CD4-positive, alpha-beta T cell treated with Interleukin-12 subunit alpha and Interleukin-12 subunit beta, for 1 hour (primary cell): ENCODE data around the gene EHD1.

Source experiments
- DNase-seq: peaks from one replicate; pipeline ENCODE4 v3.0.0-alpha.2; 2020

EHD1 gene

DNA sequence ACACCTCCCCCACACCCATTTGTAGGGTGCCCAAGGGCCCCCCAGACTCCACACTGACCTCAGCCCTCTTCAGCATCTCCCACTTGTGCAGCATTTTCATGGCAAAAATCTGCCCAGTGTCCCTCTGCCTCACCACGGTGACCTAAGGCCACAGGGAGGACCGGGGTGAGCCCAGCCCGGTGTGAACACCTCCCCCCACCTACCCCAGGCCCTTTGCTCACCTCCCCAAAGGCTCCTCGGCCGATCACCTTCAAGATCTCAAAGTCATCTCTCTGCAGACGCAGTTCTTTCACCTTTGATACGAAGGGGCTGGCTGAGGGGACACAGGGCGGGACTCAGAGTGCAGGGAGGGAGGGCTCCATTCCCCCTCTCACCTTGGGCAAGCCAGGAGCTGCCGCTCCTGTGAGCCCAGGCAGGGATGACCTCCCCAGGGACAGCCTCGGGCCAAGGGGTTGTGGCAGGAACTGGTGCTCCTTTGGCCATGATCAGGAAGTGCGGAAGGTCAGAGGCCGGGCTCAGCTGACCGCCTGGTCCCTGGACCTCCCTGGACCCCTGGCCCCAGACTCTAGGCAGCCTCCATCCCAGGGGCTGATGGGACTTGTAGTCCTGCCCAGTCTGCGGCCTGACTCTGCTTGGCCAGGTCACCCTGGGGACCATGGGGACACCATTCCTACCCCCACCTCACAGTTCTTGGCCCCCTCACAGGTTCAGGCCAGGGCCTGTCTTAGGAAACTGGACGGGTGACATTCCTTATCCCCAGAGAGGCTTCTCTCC, 36.6 kb downstream of the EHD1 start:
- DNase-seq = no peak

DNA sequence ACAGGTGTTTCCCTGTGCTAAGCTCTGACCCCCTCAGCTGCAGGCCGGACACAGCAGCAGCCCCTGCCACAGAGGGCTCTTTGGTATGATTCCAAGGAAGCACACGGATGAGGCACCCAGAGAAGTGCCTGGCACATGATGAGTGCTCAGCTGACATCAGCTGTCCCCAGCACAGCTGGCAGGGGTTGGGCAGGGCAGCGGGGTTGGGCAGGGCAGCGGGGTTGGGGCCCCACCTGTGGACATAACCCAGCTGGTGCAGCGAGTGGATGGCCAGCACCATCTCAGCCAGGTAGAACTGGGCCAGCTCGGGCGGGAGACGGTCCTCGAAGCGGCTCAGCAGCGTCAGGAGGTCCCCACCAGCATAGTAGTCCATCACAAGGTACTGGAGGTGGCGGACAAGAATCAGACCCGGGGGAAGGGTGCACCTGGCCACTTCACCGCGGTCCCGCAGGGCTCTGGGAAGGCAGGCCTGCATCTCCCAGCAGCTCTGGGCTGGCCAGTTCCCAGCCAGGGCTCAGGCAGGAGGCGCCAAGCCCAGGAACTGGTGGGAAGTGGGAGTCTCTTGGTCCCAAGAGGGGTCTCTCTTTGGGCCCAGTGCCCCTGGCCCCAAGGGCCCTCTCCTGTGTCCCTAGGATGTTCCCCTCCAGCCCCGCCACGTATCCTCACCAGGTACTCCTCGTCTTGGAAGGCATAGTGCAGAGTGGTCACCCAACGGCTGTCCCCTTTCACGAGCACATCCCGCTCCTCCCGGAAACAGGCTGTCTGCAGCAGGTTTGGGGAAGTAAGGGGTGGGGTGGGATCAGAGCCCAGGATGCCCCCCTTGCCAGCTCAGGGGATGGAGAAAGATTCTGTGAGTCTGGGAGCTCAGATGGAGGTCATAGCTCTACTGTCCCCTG, 38.3 kb downstream of the EHD1 start:
- DNase-seq = no peak

GRCh38 chr11:64839335-64839734, 39.1 kb downstream of the EHD1 start:
- no peak for DNase-seq

GRCh38 chr11:64838600-64839334, 39.7 kb downstream of the EHD1 start:
- no peak for DNase-seq

DNA sequence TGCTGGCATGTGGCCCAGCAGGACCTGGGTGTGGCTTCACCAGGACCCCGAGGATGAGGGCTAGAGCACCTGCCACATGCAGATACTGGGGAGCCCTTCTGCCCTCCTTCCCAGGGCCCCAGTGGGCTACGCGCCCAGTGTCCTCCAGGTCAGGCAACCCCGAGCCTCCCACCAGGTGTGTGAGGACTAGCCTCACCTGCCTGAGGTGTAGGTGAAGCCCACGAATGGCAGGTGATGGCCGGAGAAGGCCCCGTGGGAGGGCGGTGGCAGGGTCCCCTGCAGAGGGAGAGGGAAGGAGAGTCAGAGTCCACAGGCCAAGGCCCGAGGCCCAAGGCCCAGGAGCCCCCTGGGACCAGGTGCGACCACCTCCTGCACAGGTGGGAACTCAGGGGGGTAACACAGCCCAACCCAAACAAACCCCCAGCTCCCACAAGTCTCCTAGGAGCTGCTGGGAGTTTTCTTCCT, 40.5 kb downstream of the EHD1 start:
- DNase-seq = no peak

- DNase-seq = no peak
These were observed 41.9 kb downstream of the EHD1 start for GRCh38 chr11:64836448-64837072.

DNA sequence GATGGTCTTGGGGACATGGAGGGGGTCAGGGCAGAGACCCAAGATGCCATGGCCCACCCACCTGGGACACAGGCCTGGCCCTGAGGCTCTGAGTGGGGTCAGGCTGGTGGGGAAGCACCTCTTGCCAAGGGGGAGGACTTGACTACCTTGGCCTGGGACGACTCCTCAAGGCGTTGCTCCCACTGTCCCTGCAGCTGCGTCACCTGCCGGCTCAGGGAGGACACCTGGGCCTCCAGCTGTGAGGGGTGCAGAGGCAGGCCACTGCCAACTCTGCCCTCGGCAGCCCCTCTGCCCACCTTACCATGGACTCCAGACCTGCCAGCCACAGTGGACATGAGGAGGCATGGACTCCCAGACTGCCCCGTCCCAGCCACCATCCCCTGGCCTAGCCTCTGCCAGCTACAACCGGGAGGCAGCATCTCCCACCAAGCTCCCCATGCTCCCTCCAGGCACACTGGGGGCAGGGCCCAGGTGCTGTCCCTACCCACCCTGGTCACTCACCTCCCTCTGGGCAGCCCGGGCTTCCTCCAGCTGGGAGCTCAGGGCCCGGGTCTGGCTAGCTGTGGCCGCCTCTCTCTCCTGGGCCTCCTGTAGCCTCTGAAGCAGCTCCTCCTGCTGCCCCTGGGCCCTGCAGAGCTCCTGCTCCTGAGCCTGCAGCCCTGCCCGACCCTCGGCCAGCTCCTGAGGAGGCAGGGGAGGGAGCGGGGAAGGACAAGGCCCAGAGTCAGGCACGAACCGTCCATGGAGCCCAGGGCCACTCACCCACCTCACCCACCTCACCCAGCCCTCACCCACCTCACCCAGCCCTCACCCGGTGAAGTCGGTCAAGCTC, 42.6 kb downstream of the EHD1 start:
- DNase-seq = no peak

- DNase-seq = no peak
These were observed 43.5 kb downstream of the EHD1 start for GRCh38 chr11:64834723-64835615.

GRCh38 chr11:64834031-64834722, 44.2 kb downstream of the EHD1 start:
- no peak for DNase-seq

DNA sequence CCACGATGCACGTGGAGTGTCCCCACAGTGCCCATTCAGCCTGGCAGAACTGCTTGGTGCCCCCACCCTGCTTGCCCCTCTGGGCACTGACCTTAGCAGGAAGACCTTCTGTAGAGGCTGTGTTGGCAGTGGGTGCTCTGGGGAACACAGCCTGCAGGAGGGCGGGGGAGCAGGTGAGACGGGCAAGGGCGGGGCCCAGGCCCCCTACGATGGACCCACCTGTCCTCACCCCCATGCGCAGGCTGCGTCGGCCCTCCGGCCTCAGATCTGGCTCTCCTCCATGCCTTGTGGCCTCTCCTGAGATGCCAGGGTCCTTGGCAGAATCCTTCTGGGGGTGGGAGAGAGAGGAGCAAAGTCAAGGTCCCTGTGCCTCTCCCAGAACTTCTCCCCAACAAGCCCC, 44.9 kb downstream of the EHD1 start:
- DNase-seq = no peak

DNA sequence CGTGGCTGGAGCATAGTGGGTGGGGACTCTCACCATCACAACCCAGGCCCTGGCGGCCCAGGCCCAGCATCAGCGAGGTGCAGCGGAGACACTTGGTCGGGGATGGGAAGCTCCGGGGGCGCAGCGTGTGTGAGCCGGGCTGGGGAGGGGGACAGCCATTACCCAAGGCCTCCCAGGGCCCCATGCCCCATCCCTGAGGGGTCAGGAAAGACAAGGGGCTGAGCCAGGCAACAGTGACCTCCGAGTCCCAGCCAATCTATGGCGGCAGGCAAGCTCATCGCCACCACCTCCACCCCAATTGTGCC, 45.3 kb downstream of the EHD1 start:
- DNase-seq = no peak

GRCh38 chr11:64832467-64833197, 45.8 kb downstream of the EHD1 start:
- DNase-seq = no peak

GRCh38 chr11:64831411-64831891, 47.0 kb downstream of the EHD1 start:
- DNase-seq = no peak

- DNase-seq = no peak
These were observed 48.7 kb downstream of the EHD1 start for GRCh38 chr11:64829536-64830251.

DNA sequence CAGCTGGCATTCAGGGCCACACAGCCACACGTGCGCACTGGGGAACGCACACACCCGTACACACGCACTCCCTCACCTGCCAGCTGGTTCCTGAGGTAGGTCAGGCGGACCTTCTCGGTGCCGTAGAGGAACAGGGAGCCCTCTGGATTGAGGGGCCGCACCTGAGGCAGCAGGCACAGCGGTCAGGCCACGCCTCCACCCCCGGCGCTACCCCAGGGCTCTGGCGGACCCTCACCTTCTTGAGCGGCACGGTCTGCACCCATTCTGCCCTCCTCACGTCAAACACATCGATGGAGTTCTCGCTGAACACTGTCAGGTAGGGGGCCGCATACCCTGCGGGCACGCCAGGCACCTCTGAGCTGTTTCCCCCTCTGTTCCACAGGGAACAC, 51.0 kb downstream of the EHD1 start:
- no peak for DNase-seq

GRCh38 chr11:64826578-64827450, 51.6 kb downstream of the EHD1 start:
- DNase-seq = no peak

DNA sequence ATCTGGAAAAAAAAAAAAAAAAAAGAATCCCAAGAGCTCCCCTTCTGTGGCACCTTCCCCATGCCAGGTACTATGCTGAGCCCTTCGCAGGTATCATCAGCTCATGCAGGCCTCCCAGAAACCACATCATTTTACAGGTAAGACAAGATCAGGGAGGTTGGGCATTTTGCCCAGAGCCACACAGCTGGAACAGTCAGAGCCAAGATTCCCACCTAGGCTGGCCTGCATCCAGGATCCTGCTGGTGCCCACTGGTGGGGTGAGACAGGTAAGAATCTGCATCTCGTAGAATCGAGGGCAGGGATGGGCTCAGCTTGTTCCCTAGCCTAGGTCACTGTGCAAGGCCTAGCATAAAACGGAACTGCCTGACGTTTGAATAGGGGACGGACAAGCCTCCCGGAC, 52.4 kb downstream of the EHD1 start:
- DNase-seq = no peak
